Heart right ventricle (tissue), 16 donors: ENCODE measurements around the gene HLX. TPM values are rescaled to one million over a fixed set of nuclear protein-coding genes. Genes with fewer than 3 reads are reported as not detected.
A peak's percentile ranks its signal among the peaks of the same experiment; 100 is the strongest.

ENCODE experiments used
- ATAC-seq, 8 donors: fragments of 200-7000 bp; cut with Tn5 transposase; one replicate each; pipeline ENCODE4 v1.9.1; 2020; ENCODE audit warnings: mild to moderate bottlenecking in 8 of 8, moderate library complexity in 8 of 8, moderate number of reproducible peaks in 1 of 8
- DNase-seq, 2 donors: peaks; one replicate each; pipeline ENCODE4 v3.0.0-alpha.2; 2020
- H3K27ac ChIP-seq, 10 donors: fragments of 200-600 bp; sonication (generic) in 2 of 10; one replicate each; pipeline versions ENCODE4 v1.5.0 to v1.8.0; 2020 to 2022; ENCODE audit warnings: mild to moderate bottlenecking in 3 of 10
- H3K27me3 ChIP-seq, 7 donors: fragments of 200-600 bp; one replicate each; pipeline ENCODE4 v1.8.0; 2021 to 2022; ENCODE audit warnings: mild to moderate bottlenecking in 2 of 7
- H3K36me3 ChIP-seq, 9 donors: fragments of 200-600 bp; sonication (generic) in 1 of 9; one replicate each; pipeline versions ENCODE4 v1.5.0 to v1.8.0; 2020 to 2022; ENCODE audit warnings: mild to moderate bottlenecking in 2 of 9
- H3K4me1 ChIP-seq, 9 donors: fragments of 200-600 bp; sonication (generic) in 1 of 9; one replicate each; pipeline versions ENCODE4 v1.5.0 to v1.8.0; 2020 to 2022; ENCODE audit warnings: mild to moderate bottlenecking in 4 of 9
- H3K4me3 ChIP-seq, 10 donors: fragments of 200-600 bp; sonication (generic) in 2 of 10; one replicate each; pipeline versions ENCODE4 v1.5.0 to v1.8.0; 2020 to 2022; ENCODE audit warnings: mild to moderate bottlenecking in 7 of 10, moderate library complexity in 2 of 10
- H3K9me3 ChIP-seq, 11 donors: fragments of 200-600 bp in 10 of 11; sonication (generic) in 2 of 11; one replicate each; pipeline versions ENCODE4 v1.5.0 to v1.8.0; 2013 to 2022; ENCODE audit warnings: mild to moderate bottlenecking in 2 of 11, control low read depth in 1 of 11, moderate library complexity in 1 of 11
- WGBS, 2 donors: extraction: QIAGEN DNeasy Blood & Tissue Kit; methylation state at CpG; one replicate each; pipeline ENCODE4 v1.1.7; 2013; ENCODE audit warnings: inconsistent platforms in 1 of 2; 5-methylcytosine and 5-hydroxymethylcytosine counted together
- intact Hi-C, 10 donors: fragments of 100-400 bp; cut with DNase I; formaldehyde crosslinking; loops; one replicate each; pipeline versions ENCODE4 v1.11.1 to v1.14.2; 2022
- polyA plus RNA-seq, 2 donors: library from polyadenylated mRNA; stranded (reverse); fragments of 200-250 nt; gene quantifications; one replicate each; pipeline ENCODE4 v1.2.3, GENCODE V29; 2013
- total RNA-seq, 10 donors: library from RNA; stranded (reverse); fragmentation: NEBNext Ultra II Directional in 3 of 10; extraction: Animal tissue kit (Norgen Biotek cat#: 25700) in 3 of 10; gene quantifications; one replicate each; pipeline versions ENCODE4 v1.2.1 to v1.2.4, GENCODE V29; 2021 to 2023
- TF ChIP-seq, protein P1 (sequence below), 9 donors: fragments of 200-600 bp; sonication (generic) in 2 of 9; IDR thresholded peaks; one replicate each; pipeline versions ENCODE4 v1.5.0 to v1.8.0; 2021 to 2022; ENCODE audit warnings: antibody characterized with exemption in 9 of 9, mild to moderate bottlenecking in 5 of 9, moderate library complexity in 1 of 9
- donor health status: Arrhythmogenic right ventricular cardiomyopathy.
- donor health status: ischemic (EF 13 %, LVEDD 7.1; RV severe dilation, severe dysfunction).
- donor health status: healthy with polysubstance abuse.
- donor health status: DM: no; HTN: yes; CAD: no.
- donor health status: DM: no; HTN: no; CAD: no.
- donor health status: ischemic (EF 25% LVEDD 6.9; RV normal size, moderate dysfunction).
- donor health status: ischemic (EF 25% LVEDD 5.7; RV mildly dilated, moderate dysfunction).
- donor health status: healthy.
- donor health status: DM: yes; HTN: yes; CAD: no.
- donor health status: Ischemic cardiomyopathy.
- donor health status: ischemic (EF 35%, LVEDD 5.7; RV mildly dilated, moderate dysfunction).
- donor health status: nonischemic (EF 11% LVEDD 7.7; RV severe dilation, severe dysfunction).
- donor health status: DM: yes; HTN: yes; CAD: no.
- donor health status: PGD.
- donor health status: ischemic (EF 29% LVEDD 5.4; RV normal size, mild dysfunction).
- donor health status: nonischemic (EF 23%, LVEDD 6.1; RV moderate dilation, normal function).

The HLX gene
- total and polyA plus RNA-seq, 12 donors = 4.3 to 13.8 (median 6.7) TPM

- peaks cover 31 to 100% (median 94%) of the 10 kb centered on the region in 7 donors for H3K27me3 ChIP-seq
- TF ChIP-seq, protein P1, sequence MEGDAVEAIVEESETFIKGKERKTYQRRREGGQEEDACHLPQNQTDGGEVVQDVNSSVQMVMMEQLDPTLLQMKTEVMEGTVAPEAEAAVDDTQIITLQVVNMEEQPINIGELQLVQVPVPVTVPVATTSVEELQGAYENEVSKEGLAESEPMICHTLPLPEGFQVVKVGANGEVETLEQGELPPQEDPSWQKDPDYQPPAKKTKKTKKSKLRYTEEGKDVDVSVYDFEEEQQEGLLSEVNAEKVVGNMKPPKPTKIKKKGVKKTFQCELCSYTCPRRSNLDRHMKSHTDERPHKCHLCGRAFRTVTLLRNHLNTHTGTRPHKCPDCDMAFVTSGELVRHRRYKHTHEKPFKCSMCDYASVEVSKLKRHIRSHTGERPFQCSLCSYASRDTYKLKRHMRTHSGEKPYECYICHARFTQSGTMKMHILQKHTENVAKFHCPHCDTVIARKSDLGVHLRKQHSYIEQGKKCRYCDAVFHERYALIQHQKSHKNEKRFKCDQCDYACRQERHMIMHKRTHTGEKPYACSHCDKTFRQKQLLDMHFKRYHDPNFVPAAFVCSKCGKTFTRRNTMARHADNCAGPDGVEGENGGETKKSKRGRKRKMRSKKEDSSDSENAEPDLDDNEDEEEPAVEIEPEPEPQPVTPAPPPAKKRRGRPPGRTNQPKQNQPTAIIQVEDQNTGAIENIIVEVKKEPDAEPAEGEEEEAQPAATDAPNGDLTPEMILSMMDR (IDR thresholded peaks at IDR 0.05) = no peak
- no peak overlapping the region for H3K4me3 ChIP-seq
- peaks cover 0 to 3% (median 0%) of the 10 kb centered on the region in 9 donors for H3K36me3 ChIP-seq
- intact Hi-C loops = loop anchor here in 2 of 10 donors (10.0 kb wide), 1 partner anchor 313 kb away; no protein-coding TSS in a partner anchor
- H3K9me3 ChIP-seq = no peaks in the 10 kb centered on the region
- ATAC-seq (no peak), DNase-seq (no peak)
- peaks cover 0 to 44% (median 20%) of the 10 kb centered on the region in 9 donors for H3K4me1 ChIP-seq
- H3K27ac ChIP-seq = no peak overlapping the region
- WGBS, 2 donors = 26 to 36% methylated on average over 47 of the region's 47 CpGs
These were observed 12.2 kb downstream of the HLX start for GRCh38 chr1:220891224-220892085.

DNA sequence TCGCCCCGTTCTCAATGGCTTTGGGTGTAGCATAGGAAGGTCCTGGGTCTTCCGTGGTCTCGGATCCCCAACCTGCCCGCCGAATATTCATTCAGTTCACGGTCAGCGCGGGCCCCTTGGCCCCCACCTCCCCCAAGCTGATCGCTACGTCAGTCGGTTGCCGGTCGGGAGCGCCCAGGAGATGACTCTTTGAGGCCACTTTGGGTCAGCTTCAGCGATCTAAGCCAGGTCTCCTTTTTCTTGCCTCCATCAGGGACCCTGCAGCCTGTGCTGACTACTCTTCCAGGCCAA lies 12.8 kb downstream of the HLX start:
- H3K9me3 ChIP-seq = no peaks in the 10 kb centered on the region
- no peak overlapping the region for H3K27ac ChIP-seq
- intact Hi-C loops = loop anchor here in 2 of 10 donors (10.0 kb wide), 1 partner anchor 313 kb away; no protein-coding TSS in a partner anchor
- peaks cover 0 to 41% (median 20%) of the 10 kb centered on the region in 9 donors for H3K4me1 ChIP-seq
- H3K4me3 ChIP-seq = no peak overlapping the region
- TF ChIP-seq, protein P1 (IDR thresholded peaks at IDR 0.05) = no peak
- ATAC-seq (no peak), DNase-seq (no peak)
- H3K27me3 ChIP-seq = peaks cover 31 to 97% (median 90%) of the 10 kb centered on the region in 7 donors
- H3K36me3 ChIP-seq = no peaks in the 10 kb centered on the region
- 20 to 33% methylated on average over 16 of the region's 16 CpGs for WGBS, 2 donors

DNA sequence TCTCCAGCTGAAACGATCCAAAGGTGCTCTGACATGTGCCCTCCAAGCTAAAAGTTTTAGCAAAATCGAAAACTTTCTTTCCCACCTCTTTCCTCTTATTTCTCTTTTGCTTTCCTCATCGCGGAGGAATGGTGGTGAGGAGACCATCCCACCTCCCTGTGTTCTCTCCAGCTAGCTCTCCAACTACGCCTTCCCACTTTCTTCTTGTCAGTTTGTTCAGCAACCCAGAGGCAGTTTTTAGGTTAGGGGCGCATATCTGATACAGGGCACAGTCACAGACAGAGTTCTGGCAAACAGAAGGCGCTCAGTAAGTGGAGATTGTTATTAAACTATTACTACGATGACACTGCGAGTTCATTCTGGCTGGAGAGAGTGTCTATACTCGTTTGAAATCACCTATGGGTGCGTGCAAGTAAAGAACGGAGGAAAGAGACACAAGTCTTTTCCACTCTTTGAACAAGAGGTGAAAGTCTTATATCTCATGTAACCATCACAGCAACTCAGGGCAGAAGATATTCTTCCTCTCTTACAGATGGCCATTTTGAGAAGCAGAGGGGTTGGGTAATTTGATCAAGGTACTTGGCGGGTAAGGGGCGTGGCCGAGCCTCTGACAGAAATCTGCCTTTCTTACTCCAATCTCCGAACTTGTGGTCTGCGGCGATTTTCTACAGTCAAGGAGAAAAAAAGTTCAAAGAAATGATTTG lies 13.9 kb downstream of the HLX start:
- 38 to 44% methylated on average over 18 of the region's 18 CpGs for WGBS, 2 donors
- Histone ChIP-seq H3K36me3 (no peaks in the 10 kb centered on the region), H3K9me3 (peaks cover 0 to 4% (median 0%) of the 10 kb centered on the region in 11 donors), H3K4me1 (peaks cover 0 to 30% (median 13%) of the 10 kb centered on the region in 9 donors), H3K27me3 (peaks cover 31 to 86% (median 82%) of the 10 kb centered on the region in 7 donors), H3K27ac (no peak overlapping the region), H3K4me3 (no peak overlapping the region)
- ATAC-seq (no peak), DNase-seq (no peak)
- TF ChIP-seq, protein P1 (IDR thresholded peaks at IDR 0.05) = no peak
- intact Hi-C loops = loop anchor here in 2 of 10 donors (10.0 kb wide), 1 partner anchor 312 kb away; no protein-coding TSS in a partner anchor

- no peak for DNase-seq
- H3K4me1 ChIP-seq = peaks cover 0 to 28% (median 13%) of the 10 kb centered on the region in 9 donors
- no peaks in the 10 kb centered on the region for H3K36me3 ChIP-seq
- H3K27me3 ChIP-seq = peaks cover 31 to 81% (median 78%) of the 10 kb centered on the region in 7 donors
- H3K27ac ChIP-seq = no peak overlapping the region
- H3K9me3 ChIP-seq = peaks cover 0 to 4% (median 0%) of the 10 kb centered on the region in 11 donors
- intact Hi-C loops = loop anchor here in 2 of 10 donors (10.0 kb wide), 1 partner anchor 311 kb away; no protein-coding TSS in a partner anchor
- TF ChIP-seq, protein P1 (IDR thresholded peaks at IDR 0.05) = no peak
- H3K4me3 ChIP-seq = peak overlapping the region in 9 of 10 donors; percentile 14 to 48 (median 46)
- ATAC-seq = peak in 1 of 8 donors; percentile 34
- 27 to 37% methylated on average over 11 of the region's 11 CpGs for WGBS, 2 donors
These were observed 14.4 kb downstream of the HLX start for GRCh38 chr1:220893701-220894024.
